ENCODE data around the gene PRDM16.

PRDM16 gene

DNA sequence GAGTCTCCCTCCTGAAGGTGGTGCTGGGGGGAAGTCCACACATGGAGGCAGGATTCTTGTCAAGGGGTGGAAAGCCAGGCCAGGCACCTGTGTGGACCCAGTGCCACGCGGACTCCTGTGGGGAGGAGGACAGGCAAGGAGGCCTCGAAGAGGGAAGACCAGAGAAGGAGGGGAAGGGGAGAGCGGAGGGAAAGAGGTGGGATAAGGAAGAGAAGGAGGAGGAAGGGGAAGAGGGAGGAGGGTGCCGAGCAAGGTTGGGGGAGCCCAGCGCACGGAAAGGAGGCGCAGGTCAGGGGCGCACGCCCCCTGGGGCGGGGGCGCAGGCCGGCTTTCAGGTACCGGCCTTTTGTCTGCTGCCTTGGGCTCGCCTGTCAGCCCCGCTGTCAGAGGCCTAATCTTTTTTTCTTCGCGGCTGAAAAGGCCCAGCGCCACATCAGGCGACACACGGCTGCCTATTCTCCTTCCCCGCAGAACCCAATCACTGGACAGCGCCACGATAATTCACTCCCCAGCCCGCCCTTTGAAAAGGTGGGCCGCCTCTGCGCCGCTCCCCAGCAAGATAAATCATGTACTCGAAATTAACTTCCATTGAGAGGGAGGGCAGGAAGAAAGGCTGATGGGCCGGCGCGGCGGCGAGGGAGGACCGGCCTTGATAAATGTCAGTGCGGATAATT lies 42.5 kb downstream of the PRDM16 start:
- DNase-seq: no peak

DNA sequence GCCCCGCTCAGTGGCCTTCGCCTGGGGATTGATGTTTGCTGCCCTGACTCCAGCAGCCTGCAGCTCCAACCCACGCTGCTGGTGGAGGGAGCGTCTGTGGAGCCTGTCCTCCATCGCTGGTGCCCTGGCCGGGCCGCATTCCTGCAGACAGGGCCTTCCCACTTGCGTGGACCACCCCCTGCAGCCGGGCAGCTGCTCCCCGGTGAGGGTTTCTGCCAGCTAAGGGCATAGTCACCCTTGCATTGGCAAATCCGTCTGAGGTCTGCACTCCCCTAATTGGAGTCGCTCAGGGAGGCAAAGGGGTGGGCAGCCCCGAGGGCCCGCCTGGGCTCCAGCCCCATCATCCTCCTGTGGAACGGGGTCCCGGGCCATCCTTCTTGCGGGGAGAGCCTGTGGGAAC lies 43.5 kb downstream of the PRDM16 start:
- DNase-seq: no peak

DNA sequence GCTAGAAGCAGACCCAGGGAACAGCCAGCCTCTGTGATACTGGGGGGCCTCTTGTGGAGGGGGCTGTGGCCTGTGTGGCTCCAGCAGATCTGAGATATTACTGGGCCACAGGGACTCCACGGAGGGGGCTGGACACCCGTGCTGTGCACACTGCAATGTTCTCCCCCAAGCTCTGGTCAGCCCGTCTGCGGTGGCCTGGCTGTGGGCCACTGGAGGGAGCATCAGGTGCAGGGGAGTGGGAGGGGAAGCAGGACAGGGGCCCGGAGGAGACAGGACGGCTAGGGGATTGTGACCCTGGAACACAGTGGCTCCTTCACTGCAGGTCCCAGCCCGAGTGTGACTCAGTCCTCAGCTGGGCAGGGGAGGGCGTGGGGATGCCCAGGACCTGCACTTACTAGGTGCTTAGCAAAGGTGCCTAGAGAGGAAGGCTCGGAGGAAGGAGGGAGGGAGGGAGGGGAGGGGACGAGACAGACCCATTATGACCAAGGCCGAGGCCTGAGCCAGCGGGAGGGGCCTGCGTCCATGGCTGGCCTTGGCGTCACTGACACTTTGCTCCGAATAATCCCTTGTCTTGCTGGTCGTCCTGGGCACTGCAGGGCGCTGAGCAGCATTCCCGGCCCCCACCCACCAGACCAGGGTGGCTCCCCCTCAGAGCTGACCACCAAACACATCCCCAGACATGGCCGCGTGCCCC lies 44.2 kb downstream of the PRDM16 start:
- no peak for DNase-seq

- no peak for DNase-seq
These were observed 44.7 kb downstream of the PRDM16 start for GRCh38 chr1:3113741-3114056.

DNA sequence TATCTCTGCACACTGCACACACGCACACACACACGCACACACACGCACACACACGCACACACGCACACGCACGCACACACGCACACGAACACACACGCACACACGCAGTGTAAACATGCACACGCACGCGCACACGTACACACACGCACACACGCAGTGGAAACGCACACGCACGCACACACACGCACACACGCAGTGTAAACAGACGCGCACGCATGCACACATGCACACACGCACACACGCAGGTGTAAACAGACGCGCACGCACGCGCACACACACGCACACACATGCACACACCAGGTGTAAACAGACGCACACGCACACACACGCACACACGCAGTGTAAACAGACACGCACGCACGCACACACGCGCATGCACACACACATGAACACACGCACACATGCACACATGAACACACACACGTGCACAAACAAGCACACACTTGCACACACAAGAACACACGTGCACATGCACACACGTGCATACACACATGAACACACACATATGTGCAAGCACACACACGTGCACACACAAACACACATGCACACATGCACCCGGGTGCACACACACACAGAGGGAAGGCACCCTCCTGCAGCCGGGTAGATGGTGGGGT lies 45.2 kb downstream of the PRDM16 start:
- DNase-seq: no peak

- DNase-seq: no peak
These were observed 45.8 kb downstream of the PRDM16 start for GRCh38 chr1:3114846-3115245.

GRCh38 chr1:3115275-3116149 lies 46.5 kb downstream of the PRDM16 start:
- no peak for DNase-seq

- DNase-seq: no peak
These were observed 47.1 kb downstream of the PRDM16 start for GRCh38 chr1:3116150-3116510.

GRCh38 chr1:3116560-3116959 lies 47.6 kb downstream of the PRDM16 start:
- no peak for DNase-seq

DNA sequence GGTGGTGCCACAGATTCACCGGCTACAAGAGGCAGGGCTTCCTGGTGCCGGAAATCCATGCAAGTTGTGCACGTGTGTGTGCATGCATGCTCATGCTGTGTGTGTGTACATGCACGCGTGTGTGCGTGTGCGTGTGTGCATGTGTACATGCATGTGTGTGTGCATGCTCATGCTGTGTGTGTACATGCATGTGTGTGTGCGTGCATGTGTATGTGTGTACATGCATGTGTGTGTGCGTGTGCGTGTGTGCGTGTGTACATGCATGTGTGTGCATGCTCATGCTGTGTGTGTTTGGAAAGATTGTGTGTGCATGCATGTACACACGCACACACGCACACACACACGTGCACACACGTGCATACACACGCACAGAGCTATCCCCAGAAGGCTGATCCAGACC lies 48.9 kb downstream of the PRDM16 start:
- no peak for DNase-seq

DNA sequence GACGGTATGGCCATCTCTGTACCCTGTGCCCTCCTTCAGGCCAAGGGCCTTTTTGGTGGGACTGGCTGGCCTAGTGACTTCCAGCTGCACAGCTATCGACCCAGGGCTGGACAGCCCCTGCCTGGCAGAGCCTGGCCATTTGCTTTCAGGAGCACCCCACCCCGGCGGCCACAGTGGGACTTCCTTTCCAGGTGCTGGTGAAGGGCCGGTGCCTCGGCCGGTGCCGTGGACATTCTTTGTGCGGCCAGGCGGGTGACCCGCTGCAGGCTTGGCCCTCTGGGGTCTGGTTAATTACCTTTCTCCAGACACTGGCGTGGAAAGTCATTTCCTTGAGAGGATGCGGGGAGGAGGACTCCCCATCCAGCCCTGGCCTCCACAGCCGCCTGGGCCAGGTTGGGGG lies 50.1 kb downstream of the PRDM16 start:
- DNase-seq: no peak

DNA sequence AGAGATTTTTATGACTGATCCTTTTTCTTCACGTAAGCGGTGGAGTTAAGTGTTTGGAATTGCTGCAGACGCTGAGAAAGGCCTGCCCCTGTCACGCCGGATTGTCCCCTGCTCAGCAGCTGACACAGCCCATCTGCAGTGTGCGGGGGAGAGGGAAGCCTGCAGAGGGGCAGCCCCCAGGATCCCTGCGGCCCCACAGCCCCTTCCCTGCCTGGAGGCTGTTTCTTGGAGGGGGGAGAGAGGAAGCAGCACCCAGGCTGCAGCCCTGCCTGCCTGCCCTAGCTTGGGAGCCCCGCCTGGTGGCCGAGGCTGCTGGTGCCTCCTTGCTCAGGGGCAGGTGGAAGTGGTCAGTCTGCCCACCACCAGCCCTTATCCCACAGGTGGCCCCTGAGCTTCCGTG lies 50.7 kb downstream of the PRDM16 start:
- no peak for DNase-seq

DNA sequence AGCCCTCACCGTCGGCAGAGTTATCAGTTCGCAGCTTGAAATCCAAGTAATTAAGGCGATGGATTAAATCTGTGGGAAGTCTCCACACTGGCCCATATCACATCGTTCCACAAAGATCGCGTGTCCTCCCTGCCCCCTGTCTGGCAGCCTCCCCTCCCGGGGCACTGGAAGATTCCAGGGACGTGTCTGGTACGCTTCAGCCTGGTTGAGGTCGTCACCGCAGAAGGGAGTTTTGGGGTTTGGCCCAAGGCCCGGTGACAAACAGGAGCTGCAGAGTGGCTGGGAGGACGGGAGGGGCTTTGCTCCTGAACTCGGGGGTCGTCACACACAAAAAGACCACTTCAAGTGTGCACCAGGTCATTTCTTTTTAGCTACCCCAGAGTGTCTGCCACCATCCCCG lies 51.1 kb downstream of the PRDM16 start:
- no peak for DNase-seq

GRCh38 chr1:3120994-3121393 lies 52.0 kb downstream of the PRDM16 start:
- no peak for DNase-seq

- DNase-seq: no peak
These were observed 52.6 kb downstream of the PRDM16 start for GRCh38 chr1:3121401-3122210.

DNA sequence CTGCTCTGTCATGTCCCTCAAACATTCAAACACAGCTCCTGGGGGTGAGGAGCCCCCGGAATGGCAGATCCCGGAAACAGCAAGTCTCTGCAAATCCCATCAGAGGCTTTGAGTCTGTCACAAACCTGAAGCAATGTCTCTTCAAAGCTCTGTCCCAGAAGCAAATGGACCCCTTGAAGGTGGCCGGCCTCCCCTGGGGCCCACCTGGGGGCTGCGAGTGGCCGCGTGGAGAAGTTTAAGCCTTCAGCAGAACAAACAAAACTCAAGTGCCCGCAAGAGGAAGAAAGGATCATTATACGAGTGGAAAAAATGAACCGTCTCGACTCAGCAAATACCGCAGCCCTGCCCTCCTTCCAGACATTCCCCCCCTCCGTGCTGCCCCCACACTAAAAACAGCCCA lies 53.3 kb downstream of the PRDM16 start:
- no peak for DNase-seq

GRCh38 chr1:3124246-3124645 lies 55.2 kb downstream of the PRDM16 start:
- no peak for DNase-seq

GRCh38 chr1:3125078-3125477 lies 56.1 kb downstream of the PRDM16 start:
- no peak for DNase-seq

DNA sequence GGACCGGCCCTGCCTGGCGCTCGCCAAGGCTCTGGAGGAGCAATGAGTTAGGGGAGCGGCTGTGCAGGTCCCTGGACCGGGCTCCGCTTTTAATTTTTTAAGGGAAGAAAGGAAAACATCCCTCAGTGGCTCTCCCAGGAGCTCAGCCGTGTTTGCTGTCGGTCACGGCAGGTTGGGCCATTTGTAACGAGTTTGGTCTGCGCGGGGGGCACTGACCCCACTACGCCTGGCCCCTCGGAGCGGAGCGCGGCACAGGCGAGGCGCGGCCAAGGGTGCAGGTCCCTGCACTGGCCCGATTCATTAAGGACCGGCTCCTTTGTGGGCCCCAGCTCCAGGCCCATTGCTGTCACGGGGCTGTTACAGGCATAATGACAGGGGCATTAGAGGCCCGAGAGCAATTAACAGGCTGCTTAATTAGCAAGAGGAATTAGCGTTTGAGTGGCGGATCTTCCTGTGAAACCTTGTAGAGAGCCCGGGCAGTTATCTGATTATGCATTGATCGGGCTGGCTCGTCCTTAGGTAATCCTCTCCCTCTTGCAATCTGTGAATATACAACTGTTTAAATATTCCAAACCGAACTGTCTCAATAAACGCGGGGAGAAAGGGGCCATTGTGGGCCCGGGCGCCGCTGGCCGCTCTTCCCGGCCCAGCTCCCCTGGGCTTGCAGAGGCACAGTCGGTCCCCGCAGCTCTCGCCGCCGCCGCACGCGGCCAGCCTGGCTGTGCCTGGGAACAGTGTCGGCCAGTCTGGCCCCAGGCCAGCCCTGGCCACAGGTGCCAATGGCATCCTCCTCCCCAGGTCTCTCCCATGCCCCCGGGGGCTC lies 56.8 kb downstream of the PRDM16 start:
- DNase-seq: no peak

DNA sequence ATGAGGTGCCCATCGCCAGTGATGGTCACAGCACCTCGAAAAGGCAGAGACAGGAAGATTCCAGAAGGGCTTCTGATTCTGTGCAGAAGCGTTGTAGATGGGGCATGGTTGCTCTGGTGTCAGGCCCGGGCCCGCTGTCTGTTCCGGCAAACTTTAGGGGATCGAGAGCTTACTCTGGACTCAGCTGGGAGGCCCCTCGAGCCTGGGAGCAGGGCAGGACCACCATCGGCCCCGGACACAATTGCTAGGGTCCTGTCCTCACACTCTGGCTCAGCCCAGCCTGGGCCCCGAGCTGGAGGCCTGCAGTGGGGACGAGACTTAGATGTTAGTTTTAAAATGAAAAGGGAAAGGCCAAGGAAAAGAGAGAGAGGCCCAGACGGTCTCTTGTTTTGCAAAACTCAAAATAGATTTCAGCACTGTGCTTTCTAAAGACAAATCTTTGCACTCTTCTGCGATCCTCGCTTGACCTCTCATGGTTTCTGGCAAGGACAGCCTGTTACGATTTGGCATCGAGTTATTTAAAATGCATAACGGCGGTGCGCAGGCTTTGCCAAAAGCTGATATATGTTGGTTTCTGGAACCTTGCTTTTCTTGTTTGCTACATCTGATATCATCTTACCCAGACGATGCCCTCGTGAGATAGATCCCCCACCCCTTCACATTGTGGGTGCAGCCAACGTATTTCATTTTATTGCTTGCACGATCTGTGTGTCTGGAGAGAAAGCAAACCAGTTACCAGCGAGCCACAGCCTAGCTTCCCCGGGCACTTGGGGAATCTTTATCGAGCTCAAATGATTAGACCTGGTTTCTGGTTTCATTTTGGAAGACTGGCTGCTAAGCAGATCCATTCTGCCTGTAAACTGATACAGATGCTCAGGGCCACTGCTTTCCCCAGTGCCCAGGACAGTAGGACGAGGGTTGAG lies 58.0 kb downstream of the PRDM16 start:
- no peak for DNase-seq

GRCh38 chr1:3127738-3128137 lies 58.7 kb downstream of the PRDM16 start:
- DNase-seq: no peak
